GM12873 (cell line): ENCODE results near the gene NCK1.

Experiments used
- CTCF ChIP-seq: IDR thresholded peaks from 2 replicates; pipeline ENCODE4 v1.5.1; 2012; ENCODE audit warnings: low read depth, mild to moderate bottlenecking, moderate library complexity, low read length, control low read depth; ENCODE audit not compliant: insufficient read depth; ENCODE audit errors: missing control alignments

NCK1 gene

GRCh38 chr3:136861890-136862616, at the start of gene NCK1:
TSS of gene NCK1 (plus strand) at chr3:136862208. CDS start at chr3:136928002, 65,794 bp downstream.
- TF ChIP-seq CTCF: peak; percentile 25

GRCh38 chr3:136817448-136817847, 44.6 kb upstream of the NCK1 start:
- TF ChIP-seq CTCF: no peak

- no peak for TF ChIP-seq CTCF
Measured at GRCh38 chr3:136818191-136818768, 43.7 kb upstream of the NCK1 start.

GRCh38 chr3:136818769-136819391, 43.1 kb upstream of the NCK1 start, which contains the start of gene SLC35G2:
TSS of gene SLC35G2 (plus strand) at chr3:136819126. CDS start at chr3:136854461, 35,335 bp downstream.
- no peak for TF ChIP-seq CTCF

- no peak for TF ChIP-seq CTCF
Measured at GRCh38 chr3:136819392-136819730, 42.6 kb upstream of the NCK1 start.

GRCh38 chr3:136819731-136820679, 42.0 kb upstream of the NCK1 start:
- no peak for TF ChIP-seq CTCF
